GM18507 (cell line): ENCODE measurements around the gene MAP3K21.

Experiments used
- DNase-seq: peaks from one replicate; pipeline ENCODE4 v3.0.0; 2011; ENCODE audit warnings: low read depth; ENCODE audit not compliant: insufficient read length; ENCODE audit errors: extremely low spot score
- FAIRE-seq: peaks from 2 replicates; lab custom pipeline; 2011; peaks lifted over from hg19 to GRCh38; lab: Jason Lieb, UNC

MAP3K21 gene

DNA sequence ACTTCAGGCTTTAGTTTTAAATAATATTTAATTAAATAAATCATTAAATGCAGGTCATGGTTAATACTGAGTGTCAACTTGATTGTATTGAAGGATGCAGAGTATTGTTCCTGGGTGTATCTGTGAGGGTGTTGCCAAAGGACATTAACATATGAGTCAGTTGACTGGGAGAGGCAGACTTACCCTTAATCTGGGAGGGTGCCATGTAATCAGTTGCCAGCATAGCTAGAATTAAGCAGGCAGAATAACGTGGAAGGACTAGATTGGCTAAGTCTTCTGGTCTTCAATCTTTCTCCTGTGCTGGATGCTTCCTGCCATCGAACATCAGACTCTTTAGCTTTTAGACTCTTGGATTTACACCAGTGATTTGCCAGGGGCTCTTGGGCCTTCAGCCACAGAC, 85.3 kb downstream of the MAP3K21 start:
- FAIRE-seq (no peak), DNase-seq (no peak)

DNA sequence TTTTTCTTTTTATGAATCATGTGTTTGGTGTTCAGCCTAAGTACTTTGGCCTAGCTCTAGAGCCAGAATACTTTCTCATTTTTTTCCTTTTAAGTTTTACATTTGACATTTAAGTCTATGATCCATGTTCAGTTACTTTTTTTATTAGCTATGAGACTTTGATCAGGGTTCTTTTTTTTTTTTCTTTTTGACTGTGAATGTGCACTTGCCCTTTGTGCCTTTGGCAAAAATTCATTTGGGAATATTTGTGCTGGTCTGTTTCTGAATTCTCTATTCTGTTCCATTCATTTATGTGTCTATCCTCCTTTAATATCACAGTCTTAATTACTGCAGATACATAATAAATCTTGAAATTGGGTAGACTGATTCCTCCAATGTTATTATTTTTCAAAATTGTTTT, 93.8 kb downstream of the MAP3K21 start:
- FAIRE-seq (no peak), DNase-seq (no peak)

DNA sequence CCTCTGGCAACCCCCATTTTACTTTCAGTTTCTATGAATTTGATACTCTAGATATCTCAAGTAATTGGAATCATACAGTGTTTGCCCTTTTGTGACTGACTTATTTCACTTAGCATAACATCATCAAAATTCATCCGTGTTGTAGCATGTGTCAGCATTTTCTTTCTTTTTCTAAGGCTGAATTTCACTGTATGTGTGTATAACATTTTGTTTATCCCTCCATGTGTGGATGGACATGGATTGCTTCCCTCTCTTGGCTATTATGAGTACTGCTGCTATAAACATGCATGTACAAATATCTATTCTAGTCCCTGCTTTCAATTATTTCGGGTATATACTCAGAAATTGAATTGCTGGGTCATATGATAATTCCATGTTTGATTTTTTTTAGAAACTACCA, 97.3 kb downstream of the MAP3K21 start:
- no peak for FAIRE-seq

DNA sequence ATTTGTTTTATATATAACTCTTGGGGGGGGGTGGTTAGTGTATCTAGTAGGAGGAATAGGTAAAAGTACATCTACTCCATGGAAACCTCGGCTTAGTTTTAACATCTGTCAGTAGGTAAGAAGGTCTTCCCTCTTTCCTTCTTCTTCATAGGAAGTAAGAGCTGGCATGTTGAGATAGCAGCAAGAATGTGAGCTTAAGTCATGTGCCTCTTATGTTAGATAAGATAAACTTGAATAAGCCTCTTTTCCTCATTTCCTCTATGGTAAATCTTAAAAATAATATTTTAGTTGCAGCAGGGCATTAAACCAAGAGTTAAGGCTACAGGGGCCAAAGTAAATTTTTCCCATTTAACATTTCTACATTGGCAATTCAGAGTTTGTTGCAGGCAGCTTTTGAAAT, 100.4 kb downstream of the MAP3K21 start:
- DNase-seq (no peak), FAIRE-seq (no peak)

More for the DNA sequence above, 97.3 kb downstream of the MAP3K21 start:
- no peak for DNase-seq

DNA sequence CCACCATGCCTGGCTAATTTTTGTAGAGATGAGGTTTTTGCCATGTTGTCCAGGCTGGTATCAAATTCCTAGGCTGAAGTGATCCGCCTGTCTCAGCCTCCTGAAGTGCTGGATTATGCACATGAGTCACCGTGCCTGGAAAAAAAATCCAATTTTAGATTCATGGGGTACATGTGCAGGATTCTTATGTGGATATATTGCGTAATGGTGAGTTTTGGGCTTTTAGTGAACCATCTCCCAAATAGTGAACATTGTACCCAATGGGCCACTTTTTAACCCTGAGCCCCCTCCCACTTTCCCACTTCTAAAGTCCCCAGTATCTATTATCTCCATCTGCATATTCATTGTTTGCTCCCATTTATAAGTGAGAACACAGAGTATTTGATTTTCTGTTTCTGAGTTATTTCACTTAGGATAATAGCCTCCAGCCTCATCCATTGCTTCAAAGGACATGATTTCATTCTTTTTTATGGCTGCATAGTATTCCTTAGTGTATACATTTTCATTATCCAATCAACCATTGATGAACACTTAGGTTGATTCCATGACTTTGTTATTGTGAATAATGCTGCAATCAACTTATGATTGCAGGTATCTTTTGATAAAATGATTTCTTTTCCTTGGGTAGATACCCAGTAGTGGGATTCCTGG, 104.4 kb downstream of the MAP3K21 start:
- FAIRE-seq = no peak

DNA sequence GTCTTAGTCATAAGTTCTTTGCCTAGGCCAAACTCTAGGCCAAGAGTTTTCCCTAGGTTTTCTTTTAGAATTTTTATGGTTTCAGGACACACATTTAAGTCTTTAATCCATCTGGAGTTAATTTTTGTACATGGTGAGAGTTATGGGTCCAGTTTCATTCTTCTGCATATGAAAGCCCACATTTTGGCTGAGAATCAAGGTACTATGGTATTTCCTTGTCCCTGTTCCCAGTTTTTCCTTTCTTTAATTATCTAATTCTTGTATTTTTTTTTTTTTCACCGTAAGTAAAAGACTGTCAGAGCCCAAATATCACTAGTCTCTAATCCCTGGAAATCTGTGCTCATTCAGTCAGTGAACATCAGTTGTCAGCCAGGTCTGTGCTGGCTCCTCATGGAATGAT, 105.4 kb downstream of the MAP3K21 start:
- FAIRE-seq = no peak
- no peak for DNase-seq

More for the DNA sequence above, 104.4 kb downstream of the MAP3K21 start:
- DNase-seq = no peak

DNA sequence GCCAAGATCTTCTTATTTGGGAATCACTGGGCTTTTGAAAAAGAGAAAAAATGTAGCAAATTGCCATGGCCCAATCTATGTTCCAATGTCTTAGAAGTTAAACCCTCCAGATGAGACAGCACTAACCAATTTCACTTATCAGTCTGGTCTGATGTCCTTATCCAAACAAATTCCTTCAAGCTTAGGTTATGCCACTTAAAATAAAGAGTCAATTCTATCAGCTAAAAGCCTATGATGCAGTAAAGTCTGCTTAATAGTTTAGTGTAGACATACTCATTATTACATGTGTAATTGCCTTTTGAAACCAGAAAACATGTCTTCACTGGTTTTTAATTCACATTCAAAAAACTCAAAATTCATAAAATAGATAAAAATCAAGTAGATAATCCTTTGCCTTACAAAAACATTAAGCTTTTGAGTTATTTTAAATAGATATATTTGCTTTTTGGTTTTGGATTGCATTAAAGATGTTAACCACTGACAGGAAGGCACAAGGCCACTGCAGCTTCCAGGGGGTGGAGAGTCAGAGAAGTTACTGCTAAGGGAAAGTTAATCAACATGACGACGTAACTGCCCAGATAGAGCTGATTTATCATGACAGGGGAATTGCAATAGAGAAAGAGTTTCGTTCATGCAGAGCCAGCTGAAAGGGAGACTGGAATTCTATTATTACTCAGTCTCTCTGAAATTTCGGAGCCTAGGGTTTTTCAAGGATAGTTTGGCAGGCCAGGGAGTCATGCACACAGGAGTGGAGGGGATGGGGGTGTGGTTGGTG, 106.1 kb downstream of the MAP3K21 start:
- no peak for DNase-seq
- no peak for FAIRE-seq
